Glutamatergic neuron (in vitro differentiated cells): ENCODE measurements around the gene SOX13. TPM values are rescaled to one million over a fixed set of nuclear protein-coding genes. Genes with fewer than 3 reads are reported as not detected.
A peak's percentile ranks its signal among the peaks of the same experiment; 100 is the strongest.

Source experiments
- DNase-seq: peaks from one replicate; pipeline ENCODE4 v3.0.0; 2022
- H3K27ac Mint-ChIP-seq: one replicate; pipeline ENCODE4 v1.8.0; 2020; ENCODE audit warnings: mild to moderate bottlenecking, mixed read lengths, inconsistent platforms; ENCODE audit not compliant: unreplicated experiment
- H3K27me3 Mint-ChIP-seq: one replicate; pipeline ENCODE4 v1.8.0; 2020; ENCODE audit warnings: mild to moderate bottlenecking, moderate library complexity, mixed read lengths, inconsistent platforms; ENCODE audit not compliant: unreplicated experiment
- H3K36me3 Mint-ChIP-seq: one replicate; pipeline ENCODE4 v1.8.0; 2020; ENCODE audit warnings: mild to moderate bottlenecking, mixed read lengths, inconsistent platforms; ENCODE audit not compliant: unreplicated experiment
- H3K4me1 Mint-ChIP-seq: one replicate; pipeline ENCODE4 v1.8.0; 2020; ENCODE audit warnings: mild to moderate bottlenecking, low read depth, mixed read lengths, inconsistent platforms; ENCODE audit not compliant: unreplicated experiment
- H3K4me3 Mint-ChIP-seq: one replicate; pipeline ENCODE4 v1.8.0; 2020; ENCODE audit warnings: mild to moderate bottlenecking, mixed read lengths, inconsistent platforms; ENCODE audit not compliant: unreplicated experiment
- H3K9me3 Mint-ChIP-seq: one replicate; pipeline ENCODE4 v1.8.0; 2020; ENCODE audit warnings: mild to moderate bottlenecking, moderate library complexity, mixed read lengths, inconsistent platforms; ENCODE audit not compliant: unreplicated experiment
- CTCF ChIP-seq: fragments of 200-600 bp; sonication (generic); IDR thresholded peaks from one replicate; pipeline ENCODE4 v1.5.0; 2021; ENCODE audit not compliant: partially characterized antibody, unreplicated experiment
- long read RNA-seq: library from polyadenylated mRNA; unstranded; transcript quantifications from one replicate; pipeline ENCODE4 v2.0.0, GENCODE V29; 2020; ENCODE audit not compliant: unreplicated experiment
- total RNA-seq: library from RNA; stranded (reverse); fragmentation: NEBNext Ultra II Directional; extraction: Animal tissue kit (Norgen Biotek cat#: 25700); gene quantifications from one replicate; pipeline ENCODE4 v1.2.1, GENCODE V29; 2021; ENCODE audit not compliant: unreplicated experiment

The SOX13 gene
- total RNA-seq, result 2.2 TPM
- long read RNA-seq, result 0 reads

- no peak for TF ChIP-seq CTCF
- Mint-ChIP-seq H3K36me3 (no peaks in the 10 kb centered on the region), H3K27me3 (peaks cover 38% of the 10 kb centered on the region), H3K4me3 (peak within 1 kb of the TSS; percentile 99), H3K27ac (no peak within 1 kb of the TSS), H3K4me1 (peaks cover 2% of the 10 kb centered on the region), H3K9me3 (peaks cover 6% of the 10 kb centered on the region)
- DNase-seq, result peak; percentile 78
Measured at GRCh38 chr1:204072931-204073836, at the start of gene SOX13. Gene SOX13, plus strand, starts transcription at chr1:204073115. Its CDS starts 39,801 bp downstream, at chr1:204112916.

GRCh38 chr1:204025917-204026707, 46.8 kb upstream of the SOX13 start:
- peaks cover 9% of the 10 kb centered on the region for H3K27me3 Mint-ChIP-seq
- DNase-seq, result no peak
- no peaks in the 10 kb centered on the region for H3K36me3 Mint-ChIP-seq
- H3K4me1 Mint-ChIP-seq, result no peaks in the 10 kb centered on the region
- no peak overlapping the region for H3K27ac Mint-ChIP-seq
- no peak for TF ChIP-seq CTCF
- H3K4me3 Mint-ChIP-seq, result no peak overlapping the region
- H3K9me3 Mint-ChIP-seq, result no peaks in the 10 kb centered on the region

GRCh38 chr1:204027446-204027845, 45.5 kb upstream of the SOX13 start:
- Mint-ChIP-seq H3K4me1 (no peaks in the 10 kb centered on the region), H3K27me3 (peaks cover 11% of the 10 kb centered on the region), H3K27ac (no peak overlapping the region), H3K4me3 (no peak overlapping the region), H3K36me3 (no peaks in the 10 kb centered on the region), H3K9me3 (no peaks in the 10 kb centered on the region)
- no peak for TF ChIP-seq CTCF
- DNase-seq, result no peak

- Mint-ChIP-seq H3K9me3 (no peaks in the 10 kb centered on the region), H3K27ac (no peak overlapping the region), H3K27me3 (peaks cover 14% of the 10 kb centered on the region), H3K36me3 (no peaks in the 10 kb centered on the region), H3K4me3 (no peak overlapping the region), H3K4me1 (no peaks in the 10 kb centered on the region)
- TF ChIP-seq CTCF, result no peak
- no peak for DNase-seq
Measured at GRCh38 chr1:204029016-204029415, 43.9 kb upstream of the SOX13 start.
